ENCODE measurements around the gene TXNRD2. TPM values are rescaled to one million over a fixed set of nuclear protein-coding genes. Genes with fewer than 3 reads are reported as not detected.

Gene TXNRD2
- total and polyA plus RNA-seq, 2 donors from 2014 or later: 28.6 to 50.6 TPM

GRCh38 chr22:19957445-19957844, 15.8 kb upstream of the TXNRD2 start:
- TF ChIP-seq, protein P1, sequence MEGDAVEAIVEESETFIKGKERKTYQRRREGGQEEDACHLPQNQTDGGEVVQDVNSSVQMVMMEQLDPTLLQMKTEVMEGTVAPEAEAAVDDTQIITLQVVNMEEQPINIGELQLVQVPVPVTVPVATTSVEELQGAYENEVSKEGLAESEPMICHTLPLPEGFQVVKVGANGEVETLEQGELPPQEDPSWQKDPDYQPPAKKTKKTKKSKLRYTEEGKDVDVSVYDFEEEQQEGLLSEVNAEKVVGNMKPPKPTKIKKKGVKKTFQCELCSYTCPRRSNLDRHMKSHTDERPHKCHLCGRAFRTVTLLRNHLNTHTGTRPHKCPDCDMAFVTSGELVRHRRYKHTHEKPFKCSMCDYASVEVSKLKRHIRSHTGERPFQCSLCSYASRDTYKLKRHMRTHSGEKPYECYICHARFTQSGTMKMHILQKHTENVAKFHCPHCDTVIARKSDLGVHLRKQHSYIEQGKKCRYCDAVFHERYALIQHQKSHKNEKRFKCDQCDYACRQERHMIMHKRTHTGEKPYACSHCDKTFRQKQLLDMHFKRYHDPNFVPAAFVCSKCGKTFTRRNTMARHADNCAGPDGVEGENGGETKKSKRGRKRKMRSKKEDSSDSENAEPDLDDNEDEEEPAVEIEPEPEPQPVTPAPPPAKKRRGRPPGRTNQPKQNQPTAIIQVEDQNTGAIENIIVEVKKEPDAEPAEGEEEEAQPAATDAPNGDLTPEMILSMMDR (IDR thresholded peaks at IDR 0.05; ENCODE audit: borderline replicate concordance, extremely low read depth, insufficient read depth): no peak
- FAIRE-seq (no peak), DNase-seq (peak in 2 of 5 donors; percentile 52 to 64)

DNA sequence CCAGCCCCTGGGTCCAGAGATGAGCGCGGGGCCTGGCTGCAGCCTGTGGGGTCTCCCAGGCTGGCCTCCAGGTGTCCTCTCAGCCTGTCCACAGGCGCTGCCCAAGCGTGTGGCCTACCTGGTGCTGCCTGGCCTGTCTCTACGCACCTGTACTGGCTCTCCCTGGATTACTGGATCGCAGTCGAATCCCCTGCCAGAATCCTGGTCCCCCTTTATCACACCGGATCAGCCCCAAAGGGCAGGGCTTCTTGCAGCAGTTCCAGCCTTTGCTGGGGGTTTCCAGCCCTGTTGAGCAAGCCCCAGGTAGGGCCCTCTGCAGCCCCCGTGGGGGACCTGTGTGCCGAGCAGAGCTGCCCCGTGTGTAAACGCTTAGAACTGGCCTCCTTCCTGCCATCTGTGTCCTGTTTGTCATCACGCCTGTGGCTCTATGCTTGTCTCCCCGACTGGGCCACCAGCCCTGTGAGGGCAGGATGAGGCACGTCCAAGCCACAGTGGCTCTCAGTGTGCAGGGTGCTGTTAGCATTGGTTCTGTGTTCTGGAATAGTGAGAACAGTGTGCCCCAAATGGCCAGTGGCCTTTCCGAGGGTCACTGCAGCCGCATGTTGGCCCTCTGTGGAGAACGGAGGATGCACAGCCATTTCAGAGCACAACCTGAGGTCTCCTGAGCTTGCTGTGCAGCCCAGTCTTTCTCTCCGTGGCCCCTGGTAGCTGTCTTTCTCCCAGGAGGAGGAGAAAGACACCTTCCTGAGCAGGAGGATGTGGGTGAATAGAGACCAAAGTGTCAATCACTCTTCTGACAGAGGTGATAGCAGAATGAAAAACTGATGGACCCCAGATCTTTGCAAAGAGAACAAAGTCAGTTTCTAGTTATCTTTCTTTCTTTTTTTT, 13.9 kb upstream of the TXNRD2 start:
- TF ChIP-seq, protein P1 (IDR thresholded peaks at IDR 0.05; ENCODE audit: borderline replicate concordance, extremely low read depth, insufficient read depth): no peak
- DNase-seq (peak in 2 of 5 donors; percentile 37 to 54), FAIRE-seq (no peak)
- H3K4me1 ChIP-seq (ENCODE audit: control insufficient read depth in 2 of 3, insufficient read depth in 2 of 3, low read depth in 1 of 3, low read length in 3 of 3): peaks cover 0 to 11% (median 10%) of the 10 kb centered on the region in 3 donors
- H3K9me3 ChIP-seq (ENCODE audit: control insufficient read depth in 2 of 3, insufficient read depth in 1 of 3, low read length in 3 of 3): no peaks in the 10 kb centered on the region
- intact Hi-C loops (cut with DNase I): no loop called here
- no peaks in the 10 kb centered on the region for H3K27me3 ChIP-seq (ENCODE audit: control insufficient read depth, insufficient read depth, low read length)
- H3K27ac ChIP-seq (ENCODE audit: low read depth in 2 of 2, low read length in 2 of 2): no peak overlapping the region
- H3K4me3 ChIP-seq (ENCODE audit: low read length in 3 of 3): no peak overlapping the region
- H3K36me3 ChIP-seq (ENCODE audit: control insufficient read depth in 2 of 3, insufficient read depth in 3 of 3, low read length in 3 of 3): no peaks in the 10 kb centered on the region
- no peak overlapping the region for H3K9ac ChIP-seq (ENCODE audit: low read length in 3 of 3)

More at GRCh38 chr22:19957445-19957844, 15.8 kb upstream of the TXNRD2 start:
- no peak overlapping the region for H3K27ac ChIP-seq (ENCODE audit: low read depth in 2 of 2, low read length in 2 of 2)
- H3K27me3 ChIP-seq (ENCODE audit: control insufficient read depth, insufficient read depth, low read length): no peaks in the 10 kb centered on the region
- intact Hi-C loops (cut with DNase I): no loop called here
- H3K9me3 ChIP-seq (ENCODE audit: control insufficient read depth in 2 of 3, insufficient read depth in 1 of 3, low read length in 3 of 3): no peaks in the 10 kb centered on the region
- H3K9ac ChIP-seq (ENCODE audit: low read length in 3 of 3): no peak overlapping the region
- no peaks in the 10 kb centered on the region for H3K36me3 ChIP-seq (ENCODE audit: control insufficient read depth in 2 of 3, insufficient read depth in 3 of 3, low read length in 3 of 3)
- H3K4me3 ChIP-seq (ENCODE audit: low read length in 3 of 3): no peak overlapping the region
- H3K4me1 ChIP-seq (ENCODE audit: control insufficient read depth in 2 of 3, insufficient read depth in 2 of 3, low read depth in 1 of 3, low read length in 3 of 3): peaks cover 0 to 23% (median 10%) of the 10 kb centered on the region in 3 donors

GRCh38 chr22:19951346-19951745, 9.7 kb upstream of the TXNRD2 start:
- DNase-seq (no peak), FAIRE-seq (no peak)
- Histone ChIP-seq H3K9me3 (ENCODE audit: control insufficient read depth in 2 of 3, insufficient read depth in 1 of 3, low read length in 3 of 3) (no peaks in the 10 kb centered on the region), H3K36me3 (ENCODE audit: control insufficient read depth in 2 of 3, insufficient read depth in 3 of 3, low read length in 3 of 3) (no peaks in the 10 kb centered on the region), H3K4me1 (ENCODE audit: control insufficient read depth in 2 of 3, insufficient read depth in 2 of 3, low read depth in 1 of 3, low read length in 3 of 3) (peaks cover 0 to 5% (median 4%) of the 10 kb centered on the region in 3 donors), H3K9ac (ENCODE audit: low read length in 3 of 3) (no peak overlapping the region), H3K27me3 (ENCODE audit: control insufficient read depth, insufficient read depth, low read length) (no peaks in the 10 kb centered on the region), H3K4me3 (ENCODE audit: low read length in 3 of 3) (no peak overlapping the region), H3K27ac (ENCODE audit: low read depth in 2 of 2, low read length in 2 of 2) (no peak overlapping the region)
- TF ChIP-seq, protein P1 (IDR thresholded peaks at IDR 0.05; ENCODE audit: borderline replicate concordance, extremely low read depth, insufficient read depth): no peak
- intact Hi-C loops (cut with DNase I): no loop called here
